Esophagus squamous epithelium (tissue), 5 donors: Measurements from ENCODE around the gene RASSF5. TPM values are rescaled to one million over a fixed set of nuclear protein-coding genes. Genes with fewer than 3 reads are reported as not detected.

Source experiments
- DNase-seq: peaks from one replicate; lab custom pipeline; 2025; lab: John Stamatoyannopoulos, UW
- H3K27ac ChIP-seq, 4 donors: fragments of 200-600 bp; sonication (generic); one replicate each; pipeline ENCODE4 v1.5.1; 2016 to 2019; ENCODE audit warnings: mild to moderate bottlenecking in 1 of 4
- H3K27me3 ChIP-seq, 4 donors: fragments of 200-600 bp; sonication (generic); 1 replicate in 3 of 4; 2 replicates in 1 of 4; pipeline versions ENCODE4 v1.5.1 to v1.6.0; 2017 to 2021; ENCODE audit warnings: antibody characterized with exemption in 1 of 4
- H3K36me3 ChIP-seq, 3 donors: fragments of 200-600 bp; sonication (generic); one replicate each; pipeline ENCODE4 v1.5.1; 2016 to 2019
- H3K4me1 ChIP-seq, 3 donors: fragments of 200-600 bp; sonication (generic); one replicate each; pipeline ENCODE4 v1.5.1; 2017 to 2019
- H3K4me3 ChIP-seq, 4 donors: fragments of 200-600 bp; sonication (generic); 1 replicate in 3 of 4; 2 replicates in 1 of 4; pipeline ENCODE4 v1.5.1; 2016 to 2019; ENCODE audit warnings: mild to moderate bottlenecking in 2 of 4, moderate library complexity in 1 of 4
- H3K9me3 ChIP-seq, 3 donors: fragments of 200-600 bp; sonication (generic); one replicate each; pipeline ENCODE4 v1.5.1; 2016 to 2019
- POLR2A ChIP-seq, 4 donors: fragments of 450-650 bp; IDR thresholded peaks; one replicate each; pipeline ENCODE4 v1.6.1; 2017; ENCODE audit warnings: antibody characterized with exemption in 4 of 4, mild to moderate bottlenecking in 4 of 4, moderate library complexity in 3 of 4
- WGBS, 2 donors: methylation state at CpG; one replicate each; pipeline ENCODE4 v1.1.5; 2018; 5-methylcytosine and 5-hydroxymethylcytosine counted together
- intact Hi-C: fragments of 100-400 bp; cut with DNase I; formaldehyde crosslinking; loops from one replicate; pipeline ENCODE4 v1.15.0; 2022
- total RNA-seq, 4 donors: library from RNA; depleted of rRNA; stranded (reverse); fragments of >200 nt; gene quantifications; one replicate each; pipeline ENCODE4 v1.1.0, GENCODE V29; 2016
- TF ChIP-seq, protein P1 (sequence below), 6 experiments: fragments of 450-650 bp in 4 of 6; fragments of 200-600 bp in 2 of 6; sonication (generic) in 2 of 6; IDR thresholded peaks; one replicate each; pipeline ENCODE4 v1.5.1; 2016 to 2019; ENCODE audit warnings: antibody characterized with exemption in 6 of 6, mild to moderate bottlenecking in 4 of 6, moderate library complexity in 4 of 6
- donor health status: DM: yes; HTN: yes; CAD: no.

Gene RASSF5
- total RNA-seq, 4 donors from 2014 or later: 29.2 to 85.3 (median 35.1) TPM

DNA sequence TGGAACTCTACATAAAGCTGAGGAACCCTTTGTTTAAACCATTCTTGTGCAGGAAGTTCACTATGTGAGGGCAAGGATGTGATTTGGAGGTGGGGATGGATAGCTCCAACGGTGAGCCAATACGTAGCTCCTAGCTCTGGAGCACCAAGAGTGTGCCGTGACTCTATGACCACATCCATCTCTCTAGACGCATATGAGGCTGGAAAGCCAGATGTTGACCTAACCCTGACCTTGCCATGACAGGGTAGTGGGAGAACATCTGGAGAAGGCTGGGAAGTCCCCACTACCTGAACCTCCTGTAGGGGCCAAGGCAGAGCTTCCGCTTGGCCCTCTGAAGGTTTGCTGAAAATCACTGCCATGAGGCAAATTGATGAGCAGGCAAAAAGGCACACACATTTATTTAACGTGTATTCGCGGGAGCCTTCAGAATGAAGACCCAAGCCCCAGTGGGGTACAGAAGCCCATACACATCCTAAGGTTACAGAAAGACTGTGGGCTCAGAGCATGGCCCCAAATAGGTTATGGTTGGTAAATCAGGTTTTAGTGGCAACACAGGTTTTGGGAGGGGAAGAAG lies 61.5 kb downstream of the RASSF5 start:
- no peak for DNase-seq
- Histone ChIP-seq H3K4me3 (no peak overlapping the region), H3K27ac (no peak overlapping the region), H3K36me3 (peaks cover 0 to 51% (median 3%) of the 10 kb centered on the region in 3 donors), H3K9me3 (no peaks in the 10 kb centered on the region), H3K4me1 (peaks cover 0 to 20% (median 0%) of the 10 kb centered on the region in 3 donors), H3K27me3 (no peaks in the 10 kb centered on the region)
- intact Hi-C loops: no loop called here
- TF ChIP-seq POLR2A (IDR thresholded peaks at IDR 0.05): no peak
- TF ChIP-seq, protein P1, sequence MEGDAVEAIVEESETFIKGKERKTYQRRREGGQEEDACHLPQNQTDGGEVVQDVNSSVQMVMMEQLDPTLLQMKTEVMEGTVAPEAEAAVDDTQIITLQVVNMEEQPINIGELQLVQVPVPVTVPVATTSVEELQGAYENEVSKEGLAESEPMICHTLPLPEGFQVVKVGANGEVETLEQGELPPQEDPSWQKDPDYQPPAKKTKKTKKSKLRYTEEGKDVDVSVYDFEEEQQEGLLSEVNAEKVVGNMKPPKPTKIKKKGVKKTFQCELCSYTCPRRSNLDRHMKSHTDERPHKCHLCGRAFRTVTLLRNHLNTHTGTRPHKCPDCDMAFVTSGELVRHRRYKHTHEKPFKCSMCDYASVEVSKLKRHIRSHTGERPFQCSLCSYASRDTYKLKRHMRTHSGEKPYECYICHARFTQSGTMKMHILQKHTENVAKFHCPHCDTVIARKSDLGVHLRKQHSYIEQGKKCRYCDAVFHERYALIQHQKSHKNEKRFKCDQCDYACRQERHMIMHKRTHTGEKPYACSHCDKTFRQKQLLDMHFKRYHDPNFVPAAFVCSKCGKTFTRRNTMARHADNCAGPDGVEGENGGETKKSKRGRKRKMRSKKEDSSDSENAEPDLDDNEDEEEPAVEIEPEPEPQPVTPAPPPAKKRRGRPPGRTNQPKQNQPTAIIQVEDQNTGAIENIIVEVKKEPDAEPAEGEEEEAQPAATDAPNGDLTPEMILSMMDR (IDR thresholded peaks at IDR 0.05): no peak
- 77 to 87% methylated on average over 4 to 8 of the region's 8 CpGs for WGBS, 2 donors

DNA sequence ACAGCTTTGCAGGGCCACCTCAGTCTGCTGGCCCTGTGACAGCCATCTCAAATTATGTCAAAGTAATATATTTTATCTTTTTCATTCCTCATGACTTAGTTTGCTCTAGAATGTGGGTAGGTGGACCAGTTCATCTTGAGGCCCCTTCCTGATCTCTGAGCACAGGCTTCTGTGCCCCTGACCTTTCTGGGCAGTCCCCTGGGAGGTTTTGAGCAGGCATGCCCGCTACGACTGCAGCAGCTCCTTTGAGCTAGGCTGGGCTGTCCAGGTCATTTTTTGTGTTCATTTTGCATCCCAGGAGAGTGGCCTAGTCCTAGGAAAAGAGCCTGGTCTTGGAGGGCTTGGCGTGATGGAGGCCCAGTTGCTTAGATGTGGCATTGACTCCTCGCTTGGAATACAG lies 62.2 kb downstream of the RASSF5 start:
- intact Hi-C loops: no loop called here

DNA sequence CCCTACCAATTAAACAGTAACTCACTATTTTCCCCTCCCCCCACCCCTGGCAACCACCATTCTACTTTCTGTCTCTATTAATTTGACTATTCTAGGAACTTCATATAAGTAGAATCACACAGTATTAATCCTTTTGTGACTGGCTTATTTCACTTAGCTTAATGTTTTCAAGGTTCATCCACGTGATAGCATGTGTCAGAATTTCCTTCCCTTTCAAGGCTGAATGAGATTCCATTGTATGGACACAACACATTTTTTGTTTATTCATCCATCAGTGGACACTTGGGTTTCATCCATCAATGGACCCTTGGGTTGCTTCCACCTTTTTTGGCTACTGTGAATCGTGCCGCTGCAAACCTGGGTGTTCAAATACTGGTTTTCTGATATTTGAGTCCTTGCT lies 63.2 kb downstream of the RASSF5 start:
- no peak for DNase-seq
- H3K36me3 ChIP-seq: peaks cover 0 to 42% (median 3%) of the 10 kb centered on the region in 3 donors
- no peaks in the 10 kb centered on the region for H3K27me3 ChIP-seq
- H3K4me1 ChIP-seq: peaks cover 8 to 16% (median 9%) of the 10 kb centered on the region in 3 donors
- intact Hi-C loops: no loop called here
- no peaks in the 10 kb centered on the region for H3K9me3 ChIP-seq
- TF ChIP-seq, protein P1 (IDR thresholded peaks at IDR 0.05): no peak
- TF ChIP-seq POLR2A (IDR thresholded peaks at IDR 0.05): no peak
- H3K27ac ChIP-seq: no peak overlapping the region
- 88 to 91% methylated on average over 3 of the region's 3 CpGs for WGBS, 2 donors
- no peak overlapping the region for H3K4me3 ChIP-seq

More for the DNA sequence above, 62.2 kb downstream of the RASSF5 start:
- H3K4me3 ChIP-seq: no peak overlapping the region
- peaks cover 0 to 15% (median 2%) of the 10 kb centered on the region in 3 donors for H3K4me1 ChIP-seq
- H3K9me3 ChIP-seq: no peaks in the 10 kb centered on the region
- H3K27ac ChIP-seq: no peak overlapping the region
- 88% methylated on average over 4 of the region's 4 CpGs for WGBS, 2 donors
- H3K27me3 ChIP-seq: no peaks in the 10 kb centered on the region
- peaks cover 0 to 44% (median 3%) of the 10 kb centered on the region in 3 donors for H3K36me3 ChIP-seq
- DNase-seq: no peak
- no peak for TF ChIP-seq POLR2A (IDR thresholded peaks at IDR 0.05)
- TF ChIP-seq, protein P1 (IDR thresholded peaks at IDR 0.05): no peak

DNA sequence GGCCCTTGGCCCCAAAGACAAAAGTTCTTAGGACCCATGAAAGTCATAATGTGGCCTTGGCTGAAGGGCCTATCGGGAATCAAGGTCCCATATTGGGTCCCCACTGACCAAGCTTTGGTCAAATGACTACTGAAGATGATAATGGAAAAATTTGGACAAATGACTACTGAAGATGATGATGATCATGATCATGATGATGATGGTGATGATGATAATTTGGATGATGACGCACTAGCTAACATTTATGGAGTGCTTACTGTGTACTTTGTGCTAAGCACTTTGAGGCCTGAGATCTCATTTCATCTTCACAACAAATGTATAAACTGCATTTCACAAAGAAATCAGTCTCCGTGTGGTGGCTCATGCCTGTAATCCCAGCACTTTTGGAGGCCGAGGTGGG lies 65.5 kb downstream of the RASSF5 start:
- peaks cover 19 to 33% (median 23%) of the 10 kb centered on the region in 3 donors for H3K4me1 ChIP-seq
- H3K27me3 ChIP-seq: no peaks in the 10 kb centered on the region
- intact Hi-C loops: no loop called here
- DNase-seq: no peak
- H3K36me3 ChIP-seq: peaks cover 0 to 31% (median 0%) of the 10 kb centered on the region in 3 donors
- H3K9me3 ChIP-seq: no peaks in the 10 kb centered on the region
- no peak overlapping the region for H3K27ac ChIP-seq
- H3K4me3 ChIP-seq: no peak overlapping the region
- 86 to 96% methylated on average over 4 of the region's 4 CpGs for WGBS, 2 donors
- TF ChIP-seq, protein P1 (IDR thresholded peaks at IDR 0.05): no peak
- no peak for TF ChIP-seq POLR2A (IDR thresholded peaks at IDR 0.05)

DNA sequence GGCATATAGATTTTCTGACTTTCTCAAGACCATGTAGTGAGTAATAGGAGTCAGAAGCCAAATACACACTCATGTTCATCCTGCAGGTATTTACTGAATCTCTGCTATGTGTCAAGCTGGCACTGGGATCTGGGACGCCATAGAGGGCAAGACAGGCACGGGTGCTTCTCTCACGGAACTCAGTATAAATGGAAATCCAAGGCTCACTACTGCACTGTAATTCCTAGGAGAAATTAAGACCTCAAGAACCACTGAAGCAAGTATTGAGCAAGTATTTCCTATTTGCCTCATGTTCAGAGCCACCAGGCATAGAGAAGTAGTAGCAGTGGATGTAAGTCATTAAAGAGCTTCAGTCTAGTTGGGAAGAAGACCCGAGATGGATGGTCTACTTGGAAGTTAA lies 66.0 kb downstream of the RASSF5 start:
- WGBS, 2 donors: 48 to 68% methylated on average over 4 of the region's 4 CpGs
- peaks cover 19 to 38% (median 23%) of the 10 kb centered on the region in 3 donors for H3K4me1 ChIP-seq
- DNase-seq: no peak
- intact Hi-C loops: no loop called here
- H3K27me3 ChIP-seq: no peaks in the 10 kb centered on the region
- no peak for TF ChIP-seq POLR2A (IDR thresholded peaks at IDR 0.05)
- TF ChIP-seq, protein P1 (IDR thresholded peaks at IDR 0.05): no peak
- H3K27ac ChIP-seq: no peak overlapping the region
- peaks cover 0 to 26% (median 0%) of the 10 kb centered on the region in 3 donors for H3K36me3 ChIP-seq
- no peak overlapping the region for H3K4me3 ChIP-seq
- H3K9me3 ChIP-seq: no peaks in the 10 kb centered on the region
